K562 (cell line): ENCODE measurements around the gene XBP1. TPM values are rescaled to one million over a fixed set of nuclear protein-coding genes. Genes with fewer than 3 reads are reported as not detected.

Experiments
- ATAC-seq: fragments of 200-7000 bp; cut with Tn5 transposase; 3 replicates; pipeline ENCODE4 v1.9.1; 2020; ENCODE audit warnings: moderate library complexity
- BruUV-seq: library from RNA; stranded (reverse); fragments of 400-500 nt; replicated peaks from 2 replicates; lab custom pipeline; 2021; lab: Mats Ljungman, UMichigan
- CTCF ChIA-PET: fragments of 300-600 bp; formaldehyde crosslinking; extraction: SDS; loops from one replicate; lab custom pipeline; 2021; ENCODE audit warnings: low intra/inter-chr PET ratio; lab: Yijun Ruan, JAX
- POLR2A ChIA-PET: fragments of 300-600, 350-650 bp; sonication (Branson Sonifier 250); formaldehyde crosslinking; extraction: SDS; loops from one replicate; lab custom pipeline; 2021; ENCODE audit warnings: antibody characterized with exemption, inconsistent platforms; lab: Yijun Ruan, JAX
- DNase-seq, 4 experiments: peaks; one replicate each; pipeline versions ENCODE4 v3.0.0 to v3.0.0-alpha.2; 2011 to 2018; ENCODE audit warnings: low spot score in 3 of 4, mixed read lengths in 3 of 4; ENCODE audit errors: extremely low read depth in 1 of 4
- FAIRE-seq: peaks from 2 replicates; lab custom pipeline; 2011; peaks lifted over from hg19 to GRCh38; lab: Jason Lieb, UNC
- H2AFZ ChIP-seq: 2 replicates; pipeline ENCODE4 v1.6.0; 2011; ENCODE audit warnings: low read depth, low read length, control low read depth, inconsistent platforms
- H3K27ac ChIP-seq: fragments of 200-600 bp; 3 replicates; pipeline ENCODE4 v1.8.0; 2011; ENCODE audit warnings: low read depth, mild to moderate bottlenecking, control low read depth, inconsistent platforms, low read length, moderate library complexity, mixed read lengths; ENCODE audit errors: extremely low read depth
- H3K27me3 ChIP-seq, 2 experiments: fragments of 300-600 bp in 1 of 2; 2 replicates in 1 of 2; 3 replicates in 1 of 2; pipeline versions ENCODE4 v1.6.0 to v1.8.0; 2011; ENCODE audit warnings: inconsistent platforms in 2 of 2, low read length in 2 of 2, mild to moderate bottlenecking in 1 of 2, mixed read lengths in 1 of 2, moderate library complexity in 1 of 2; ENCODE audit not compliant: control insufficient read depth in 2 of 2, insufficient read depth in 2 of 2
- H3K36me3 ChIP-seq: fragments of 300-600 bp; 3 replicates; pipeline ENCODE4 v1.8.0; 2011; ENCODE audit warnings: mild to moderate bottlenecking, low read length, inconsistent platforms; ENCODE audit not compliant: control insufficient read depth, insufficient read depth
- H3K4me1 ChIP-seq, 2 experiments: fragments of 200-600 bp in 1 of 2; replicated peaks in 1 of 2; 2 replicates in 1 of 2; 3 replicates in 1 of 2; pipeline versions ENCODE4 v1.5.1 to v1.8.0; 2011; ENCODE audit warnings: inconsistent platforms in 2 of 2, low read length in 2 of 2, mild to moderate bottlenecking in 1 of 2, mixed read lengths in 1 of 2, moderate library complexity in 1 of 2; ENCODE audit not compliant: control insufficient read depth in 2 of 2, insufficient read depth in 2 of 2
- H3K4me2 ChIP-seq: 2 replicates; pipeline ENCODE4 v1.6.1; 2011; ENCODE audit warnings: low read length, control low read depth, inconsistent platforms, mixed read lengths; ENCODE audit not compliant: insufficient read depth
- H3K4me3 ChIP-seq: fragments of 200-600 bp; sonication (generic), shearing (Covaris generic); 2 replicates; pipeline ENCODE4 v1.5.1; 2016; ENCODE audit warnings: control low read depth, inconsistent platforms
- H3K79me2 ChIP-seq: fragments of 200-600 bp; 3 replicates; pipeline ENCODE4 v1.8.0; 2011; ENCODE audit warnings: low read length, inconsistent platforms; ENCODE audit not compliant: control insufficient read depth, insufficient read depth
- H3K9ac ChIP-seq, 2 experiments: 2 replicates each; pipeline versions ENCODE4 v1.6.0 to v1.6.1; 2011; ENCODE audit warnings: low read depth in 2 of 2, low read length in 2 of 2, control low read depth in 1 of 2, inconsistent platforms in 1 of 2, mild to moderate bottlenecking in 1 of 2, mixed read lengths in 1 of 2; ENCODE audit not compliant: insufficient read depth in 1 of 2
- H3K9me1 ChIP-seq: one replicate; pipeline ENCODE4 v1.6.0; 2011; ENCODE audit warnings: inconsistent platforms, mild to moderate bottlenecking, low read length, moderate library complexity; ENCODE audit not compliant: control insufficient read depth, insufficient read depth
- H3K9me3 ChIP-seq: replicated peaks from 2 replicates; pipeline ENCODE4 v1.5.1; 2011; ENCODE audit warnings: low read depth, low read length, inconsistent platforms; ENCODE audit not compliant: control insufficient read depth, insufficient read depth
- H4K20me1 ChIP-seq: replicated peaks from 2 replicates; pipeline ENCODE4 v1.6.1; 2011; ENCODE audit warnings: low read length, inconsistent platforms, mixed read lengths; ENCODE audit not compliant: control insufficient read depth, insufficient read depth
- ATF3 ChIP-seq, 2 experiments: fragments of 450-650 bp in 1 of 2; sonication (generic) in 1 of 2; formaldehyde crosslinking in 1 of 2; IDR thresholded peaks in 1 of 2; conservative IDR thresholded peaks in 1 of 2; 2 replicates each; pipeline versions ENCODE4 v1.6.1 to v1.8.1; 2016 to 2023; ENCODE audit warnings: mild to moderate bottlenecking in 2 of 2, moderate library complexity in 2 of 2, inconsistent platforms in 1 of 2, missing genetic modification reagents in 1 of 2
- CCAR2 ChIP-seq: fragments of 200-400 bp; formaldehyde crosslinking; IDR thresholded peaks from 2 replicates; pipeline ENCODE4 v1.6.1; 2017; ENCODE audit warnings: mild to moderate bottlenecking, low read depth, low read length
- DPF2 ChIP-seq: fragments of 450-650 bp; IDR thresholded peaks from 2 replicates; pipeline ENCODE4 v1.6.1; 2016
- E2F5 ChIP-seq: sonication (generic); formaldehyde crosslinking; IDR thresholded peaks from 2 replicates; pipeline ENCODE4 v1.8.0; 2022; ENCODE audit warnings: mild to moderate bottlenecking, missing genetic modification reagents
- ELF2 ChIP-seq: fragments of 250-450 bp; sonication (Bioruptor Pico); IDR thresholded peaks from 2 replicates; pipeline ENCODE4 v1.5.0; 2021; ENCODE audit warnings: mild to moderate bottlenecking
- HMGN3 ChIP-seq: IDR thresholded peaks from 2 replicates; pipeline ENCODE4 v1.6.1; 2011; ENCODE audit warnings: borderline replicate concordance, low read depth, mild to moderate bottlenecking, mixed read lengths, low read length; ENCODE audit not compliant: insufficient read length; ENCODE audit errors: extremely low read depth
- HOMEZ ChIP-seq: fragments of 250-450 bp; sonication (Bioruptor Pico); IDR thresholded peaks from 2 replicates; pipeline ENCODE4 v1.4.0; 2020; ENCODE audit warnings: mild to moderate bottlenecking, moderate library complexity
- KLF16 ChIP-seq: IDR thresholded peaks from 2 replicates; pipeline ENCODE4 v1.6.1; 2016; ENCODE audit warnings: antibody characterized with exemption
- MLX ChIP-seq, 2 experiments: fragments of 450-650 bp in 1 of 2; sonication (generic) in 1 of 2; formaldehyde crosslinking; conservative IDR thresholded peaks; 2 replicates each; pipeline versions ENCODE4 v1.4.0 to v1.8.1; 2020 to 2022; ENCODE audit warnings: mild to moderate bottlenecking in 1 of 2, missing genetic modification reagents in 1 of 2
- PHF20 ChIP-seq: fragments of 450-650 bp; IDR thresholded peaks from 2 replicates; pipeline ENCODE4 v1.6.1; 2018; ENCODE audit not compliant: partially characterized antibody
- SMARCB1 ChIP-seq: IDR thresholded peaks from 2 replicates; pipeline ENCODE4 v1.6.1; 2011; ENCODE audit warnings: improper control_type of control experiment, low read depth; ENCODE audit not compliant: insufficient read length
- SUPT5H ChIP-seq: fragments of 450-650 bp; IDR thresholded peaks from 2 replicates; pipeline ENCODE4 v1.6.1; 2016
- TEAD2 ChIP-seq: fragments of 450-650 bp; IDR thresholded peaks from 2 replicates; pipeline ENCODE4 v1.6.1; 2016; ENCODE audit warnings: missing genetic modification characterization, control low read depth, missing compliant biosample characterization
- WHSC1 ChIP-seq: IDR thresholded peaks from one replicate; pipeline ENCODE4 v1.6.1; 2012; ENCODE audit warnings: low read length, control low read depth, inconsistent platforms
- ZBTB7A ChIP-seq: IDR thresholded peaks from 2 replicates; pipeline ENCODE4 v1.6.1; 2011; ENCODE audit warnings: low read depth, mild to moderate bottlenecking, low read length, moderate library complexity, borderline replicate concordance; ENCODE audit not compliant: control insufficient read depth
- WGBS: fragments of 100-300 bp; shearing (Covaris generic); methylation state at CpG from one replicate; pipeline ENCODE4 v1.1.6; 2016; ENCODE audit warnings: low coverage, mixed read lengths; ENCODE audit not compliant: insufficient coverage; ENCODE audit errors: missing lambda C conversion rate; 5-methylcytosine and 5-hydroxymethylcytosine counted together
- in situ Hi-C: fragments of 300-500 bp; cut with MboI; formaldehyde crosslinking; loops from 4 replicates; pipeline ENCODE4 v1.15.0; 2018; ENCODE audit warnings: inconsistent platforms, mixed read lengths
- intact Hi-C: fragments of 100-400 bp; cut with micrococcal nuclease; formaldehyde crosslinking; loops from 2 replicates; pipeline ENCODE4 v1.14.2; 2022
- polyA plus RNA-seq, 8 experiments: library from polyadenylated mRNA; depleted of rRNA in 4 of 8; stranded (reverse) in 5 of 8; unstranded in 3 of 8; fragments of >200 nt; fragmentation: Nextera tagmentation in 2 of 8; fragmentation: Illumina TruSeq in 1 of 8; extraction: Ambion mirVana in 2 of 8; extraction: Trizol in 1 of 8; gene quantifications; 2 replicates each; pipeline versions ENCODE4 v1.2.1 to v1.2.3, GENCODE V29; 2011 to 2014; ENCODE audit warnings: inconsistent platforms in 1 of 8, missing spikeins in 1 of 8
- total RNA-seq, 7 experiments: library from RNA; depleted of rRNA in 6 of 7; stranded (reverse); fragments of >200 nt in 6 of 7; fragmentation: Illumina TruSeq in 2 of 7; extraction: Trizol in 2 of 7; gene quantifications; 2 replicates each; pipeline versions ENCODE4 v1.2.1 to v1.2.3, GENCODE V29; 2011 to 2021; ENCODE audit warnings: low replicate concordance in 1 of 7

Gene XBP1
- total and polyA plus RNA-seq, 9 of the 15 experiments (the other 6 are each of a cell fraction or from before 2014, with no cell fraction given) = 25.0 to 218 (median 94.6) TPM

GRCh38 chr22:28817919-28818859, 17.8 kb upstream of the XBP1 start (continued):
- TF ChIP-seq MLX (CRISPR knock-in tag; conservative IDR thresholded peaks at IDR 0.05) (no peak), TEAD2 (no peak), ELF2 (CRISPR knock-in tag) (no peak)

- no peak overlapping the region for H2AFZ ChIP-seq
Observed at GRCh38 chr22:28817064-28817463, 16.7 kb upstream of the XBP1 start.

More at GRCh38 chr22:28817064-28817463, 16.7 kb upstream of the XBP1 start:
- Histone ChIP-seq H3K36me3 (no peaks in the 10 kb centered on the region), H3K9me3 (no peaks in the 10 kb centered on the region), H3K27me3 (no peaks in the 10 kb centered on the region), H4K20me1 (no peaks in the 10 kb centered on the region), H3K9ac (no peak overlapping the region), H3K4me2 (no peak overlapping the region), H3K27ac (no peak overlapping the region), H3K79me2 (no peaks in the 10 kb centered on the region), H3K9me1 (no peaks in the 10 kb centered on the region), H3K4me3 (no peak overlapping the region), H3K4me1 (peaks cover 0 to 5% of the 10 kb centered on the region in 2 experiments; a peak in 1 of 5 replicates)
- TF ChIP-seq E2F5 = no peak
- no peak for TF ChIP-seq SMARCB1
- no peak for TF ChIP-seq ZBTB7A
- TF ChIP-seq DPF2 = no peak
- TF ChIP-seq KLF16 = no peak
- TF ChIP-seq HMGN3 = no peak
- TF ChIP-seq HOMEZ = no peak
- TF ChIP-seq PHF20 = no peak
- TF ChIP-seq CCAR2 = no peak
- no peak for TF ChIP-seq SUPT5H
- TF ChIP-seq ATF3 (IDR thresholded peaks at IDR 0.05) = no peak
- no peak for TF ChIP-seq ATF3 (CRISPR knock-in tag; conservative IDR thresholded peaks at IDR 0.05)
- no peak for TF ChIP-seq WHSC1
- intact Hi-C loops = no loop called here
- ATAC-seq (no peak), DNase-seq (no peak), FAIRE-seq (no peak)
- in situ Hi-C loops = no loop called here
- ChIA-PET CTCF (no interaction called here), POLR2A (no interaction called here)
- BruUV-seq = no TSS peak
- WGBS = 50% methylated on average over 1 of the region's 2 CpGs
